ENCODE data around the gene GPR15. TPM values are rescaled to one million over a fixed set of nuclear protein-coding genes. Genes with fewer than 3 reads are reported as not detected.

The GPR15 gene
- total and polyA plus RNA-seq, 2 experiments from 2014 or later, result not detected

GRCh38 chr3:98519351-98519750 lies 12.4 kb upstream of the GPR15 start:
- H3K4me1 ChIP-seq (ENCODE audit: insufficient read depth), result peaks cover 26% of the 10 kb centered on the region
- ATAC-seq, result no peak
- H3K4me2 ChIP-seq, result no peak overlapping the region
- DNase-seq (ENCODE audit: low spot score), result no peak
- H3K79me2 ChIP-seq (replicated peaks; ENCODE audit: insufficient read depth), result peaks cover 49% of the 10 kb centered on the region
- H3K4me3 ChIP-seq, result no peak overlapping the region
- Mint-ChIP-seq H3K4me1 (peaks cover 33% of the 10 kb centered on the region), H3K36me3 (ENCODE audit: low read depth) (peaks cover 39% of the 10 kb centered on the region), H3K9me3 (no peaks in the 10 kb centered on the region), H3K27ac (peak overlapping the region; percentile 79), H3K27me3 (ENCODE audit: insufficient read depth, low read depth, poor library complexity) (no peaks in the 10 kb centered on the region), H3K4me3 (no peak overlapping the region; the same call in 2 of the 3 replicates)
- H3F3A ChIP-seq (replicated peaks; ENCODE audit: low read depth), result no peaks in the 10 kb centered on the region
- H3K36me3 ChIP-seq (ENCODE audit: insufficient read depth), result peaks cover 3% of the 10 kb centered on the region; the same call in 1 of the 2 replicates
- H3K9me2 ChIP-seq (ENCODE audit: insufficient read depth), result no peaks in the 10 kb centered on the region
- TF ChIP-seq EZH2phosphoT487 (IDR thresholded peaks at IDR 0.05; ENCODE audit: unreplicated experiment) (no peak), CTCF (conservative IDR thresholded peaks at IDR 0.05; ENCODE audit: low read depth in 2 of 2) (no peak), NANOG (IDR thresholded peaks at IDR 0.05; ENCODE audit: borderline replicate concordance) (no peak), STAT1 (IDR thresholded peaks at IDR 0.05; ENCODE audit: unreplicated experiment) (no peak), EZH2 (IDR thresholded peaks at IDR 0.05; ENCODE audit: low read depth, unreplicated experiment) (no peak), CREB1 (CRISPR knock-in tag; IDR thresholded peaks at IDR 0.05; ENCODE audit: low read depth) (no peak), ZNF114 (CRISPR knock-in tag; IDR thresholded peaks at IDR 0.05) (no peak), REST (IDR thresholded peaks at IDR 0.05; ENCODE audit: unreplicated experiment) (no peak), JUNB (IDR thresholded peaks at IDR 0.05; ENCODE audit: unreplicated experiment) (no peak), ZNF331 (CRISPR knock-in tag; IDR thresholded peaks at IDR 0.05; ENCODE audit: low read depth) (no peak)
- TF ChIP-seq, protein P1, sequence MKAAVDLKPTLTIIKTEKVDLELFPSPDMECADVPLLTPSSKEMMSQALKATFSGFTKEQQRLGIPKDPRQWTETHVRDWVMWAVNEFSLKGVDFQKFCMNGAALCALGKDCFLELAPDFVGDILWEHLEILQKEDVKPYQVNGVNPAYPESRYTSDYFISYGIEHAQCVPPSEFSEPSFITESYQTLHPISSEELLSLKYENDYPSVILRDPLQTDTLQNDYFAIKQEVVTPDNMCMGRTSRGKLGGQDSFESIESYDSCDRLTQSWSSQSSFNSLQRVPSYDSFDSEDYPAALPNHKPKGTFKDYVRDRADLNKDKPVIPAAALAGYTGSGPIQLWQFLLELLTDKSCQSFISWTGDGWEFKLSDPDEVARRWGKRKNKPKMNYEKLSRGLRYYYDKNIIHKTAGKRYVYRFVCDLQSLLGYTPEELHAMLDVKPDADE (IDR thresholded peaks at IDR 0.05), result no peak
- peaks cover 13% of the 10 kb centered on the region for H4K20me1 ChIP-seq (replicated peaks; ENCODE audit: insufficient read depth)
- no peaks in the 10 kb centered on the region for H3K27me3 ChIP-seq (ENCODE audit: insufficient read depth)
- no peak overlapping the region for H3K27ac ChIP-seq (ENCODE audit: low read depth)
- H2AFZ ChIP-seq, result no peak overlapping the region
